GM12878 (cell line): Measurements from ENCODE around the gene MSLN. TPM values are rescaled to one million over a fixed set of nuclear protein-coding genes. Genes with fewer than 3 reads are reported as not detected.

Experiments
- ATAC-seq: fragments of 200-7000 bp; cut with Tn5 transposase; 3 replicates; pipeline ENCODE4 v1.9.1; 2020; ENCODE audit warnings: mild to moderate bottlenecking, moderate library complexity
- BruUV-seq: library from RNA; stranded (reverse); fragments of 400-500 nt; replicated peaks from 2 replicates; lab custom pipeline; 2021; lab: Mats Ljungman, UMichigan
- CTCF ChIA-PET: fragments of 300-600 bp; sonication (Branson Sonifier 250); formaldehyde crosslinking; extraction: SDS; loops from one replicate; lab custom pipeline; 2021; ENCODE audit warnings: inconsistent platforms; lab: Yijun Ruan, JAX
- POLR2A ChIA-PET: fragments of 350-600 bp; formaldehyde crosslinking; extraction: SDS; loops from one replicate; lab custom pipeline; 2021; ENCODE audit warnings: inconsistent platforms; lab: Charles Lee
- RAD21 ChIA-PET: fragments of 300-600 bp; sonication (Branson Sonifier 250); formaldehyde crosslinking; loops from one replicate; lab custom pipeline; 2023; ENCODE audit warnings: antibody characterized with exemption; ENCODE audit not compliant: unreplicated experiment; lab: Charles Lee
- SMC1A ChIA-PET: fragments of 300-600 bp; sonication (Branson Sonifier 250); formaldehyde crosslinking; loops from one replicate; lab custom pipeline; 2023; ENCODE audit not compliant: unreplicated experiment, uncharacterized antibody; lab: Charles Lee
- DNase-seq: peaks from one replicate; pipeline ENCODE4 v3.0.0-alpha.2; 2011; ENCODE audit warnings: low read depth, low spot score
- FAIRE-seq: peaks from 3 replicates; lab custom pipeline; 2011; peaks lifted over from hg19 to GRCh38; lab: Jason Lieb, UNC
- H2AFZ ChIP-seq: 2 replicates; pipeline ENCODE4 v1.6.0; 2011; ENCODE audit warnings: low read depth, low read length, control low read depth; ENCODE audit not compliant: control insufficient read depth
- H3K27ac ChIP-seq: 2 replicates; pipeline ENCODE4 v1.5.1; 2011; ENCODE audit warnings: control low read depth; ENCODE audit not compliant: control insufficient read depth, insufficient read depth
- H3K27me3 ChIP-seq, 2 experiments: replicated peaks in 1 of 2; 2 replicates each; pipeline versions ENCODE4 v1.6.0 to v1.6.1; 2011; ENCODE audit warnings: low read length in 1 of 2; ENCODE audit not compliant: control insufficient read depth in 2 of 2, insufficient read depth in 2 of 2
- H3K36me3 ChIP-seq, 2 experiments: 2 replicates each; pipeline ENCODE4 v1.5.1; 2011; ENCODE audit warnings: low read length in 1 of 2; ENCODE audit not compliant: control insufficient read depth in 2 of 2, insufficient read depth in 2 of 2
- H3K4me1 ChIP-seq: 2 replicates; pipeline ENCODE4 v1.6.1; 2011; ENCODE audit warnings: mild to moderate bottlenecking, low read length, moderate library complexity, mixed read lengths; ENCODE audit not compliant: control insufficient read depth, insufficient read depth
- H3K4me2 ChIP-seq: 2 replicates; pipeline ENCODE4 v1.6.0; 2011; ENCODE audit warnings: control low read depth; ENCODE audit not compliant: control insufficient read depth, insufficient read depth
- H3K4me3 ChIP-seq: fragments of 200-600 bp; sonication (generic); 2 replicates; pipeline ENCODE4 v1.5.1; 2016
- H3K79me2 ChIP-seq: 2 replicates; pipeline ENCODE4 v1.6.0; 2011; ENCODE audit warnings: low read length; ENCODE audit not compliant: control insufficient read depth, insufficient read depth
- H3K9ac ChIP-seq: 2 replicates; pipeline ENCODE4 v1.8.0; 2011; ENCODE audit warnings: low read length, control low read depth, mixed read lengths; ENCODE audit not compliant: control insufficient read depth, insufficient read depth
- H3K9me3 ChIP-seq: replicated peaks from 3 replicates; pipeline ENCODE4 v1.5.1; 2011; ENCODE audit warnings: mild to moderate bottlenecking, low read length; ENCODE audit not compliant: control insufficient read depth, insufficient read depth
- H4K20me1 ChIP-seq: 2 replicates; pipeline ENCODE4 v1.6.0; 2011; ENCODE audit not compliant: control insufficient read depth, insufficient read depth
- BCL11A ChIP-seq: IDR thresholded peaks from 2 replicates; pipeline ENCODE4 v1.6.1; 2011; ENCODE audit warnings: low read depth, low read length
- CHD2 ChIP-seq: IDR thresholded peaks from 2 replicates; pipeline ENCODE4 v1.6.1; 2011; ENCODE audit warnings: low read depth, low read length, improper control_type of control experiment, borderline replicate concordance
- GABPA ChIP-seq: IDR thresholded peaks from 2 replicates; pipeline ENCODE4 v1.6.1; 2014; ENCODE audit warnings: antibody characterized with exemption, low read depth, mild to moderate bottlenecking, inconsistent platforms
- IKZF2 ChIP-seq, 2 experiments: fragments of 450-650 bp; IDR thresholded peaks; 2 replicates each; pipeline ENCODE4 v1.6.1; 2017; ENCODE audit warnings: mild to moderate bottlenecking in 2 of 2, moderate library complexity in 2 of 2
- MYB ChIP-seq: fragments of 150-350 bp; IDR thresholded peaks from 2 replicates; pipeline ENCODE4 v1.6.1; 2014; ENCODE audit warnings: mild to moderate bottlenecking, low read depth, low read length, borderline replicate concordance
- NFYA ChIP-seq: IDR thresholded peaks from 2 replicates; pipeline ENCODE4 v1.6.1; 2011; ENCODE audit warnings: low read depth, mild to moderate bottlenecking, low read length, improper control_type of control experiment, borderline replicate concordance
- RAD21 ChIP-seq: IDR thresholded peaks from 2 replicates; pipeline ENCODE4 v1.6.1; 2011; ENCODE audit warnings: mild to moderate bottlenecking, low read depth, low read length, moderate library complexity; ENCODE audit not compliant: insufficient read depth
- SRF ChIP-seq, 2 experiments: IDR thresholded peaks; 2 replicates each; pipeline ENCODE4 v1.6.1; 2011; ENCODE audit warnings: low read depth in 2 of 2, low read length in 2 of 2, mild to moderate bottlenecking in 1 of 2, moderate library complexity in 1 of 2
- TARDBP ChIP-seq: IDR thresholded peaks from 2 replicates; pipeline ENCODE4 v1.6.1; 2016; ENCODE audit warnings: borderline replicate concordance
- YBX1 ChIP-seq: fragments of 450-650 bp; IDR thresholded peaks from 2 replicates; pipeline ENCODE4 v1.6.1; 2016; ENCODE audit warnings: antibody characterized with exemption
- ZNF207 ChIP-seq: fragments of 450-650 bp; IDR thresholded peaks from 2 replicates; pipeline ENCODE4 v1.6.1; 2014; ENCODE audit warnings: antibody characterized with exemption, mild to moderate bottlenecking, borderline replicate concordance
- WGBS: methylation state at CpG from one replicate; pipeline ENCODE4 v1.1.6; 2016; ENCODE audit warnings: low lambda C conversion rate; ENCODE audit not compliant: insufficient replicate concordance, insufficient coverage; ENCODE audit errors: missing lambda C conversion rate; 5-methylcytosine and 5-hydroxymethylcytosine counted together
- in situ Hi-C: fragments of 300-500 bp; cut with MboI; formaldehyde crosslinking; loops from 9 replicates; pipeline ENCODE4 v1.14.3; 2018; ENCODE audit warnings: mixed read lengths
- intact Hi-C: fragments of 100-400 bp; cut with micrococcal nuclease; formaldehyde crosslinking; loops from one replicate; pipeline ENCODE4 v1.14.2; 2022; ENCODE audit not compliant: unreplicated experiment
- polyA plus RNA-seq, 11 experiments: library from polyadenylated mRNA; depleted of rRNA in 4 of 11; unstranded in 6 of 11; stranded (reverse) in 5 of 11; fragments of >200 nt; fragmentation: Nextera tagmentation in 4 of 11; fragmentation: Illumina TruSeq in 1 of 11; extraction: Ambion mirVana in 4 of 11; extraction: Trizol in 1 of 11; gene quantifications; 1 replicate in 1 of 11; 2 replicates in 10 of 11; pipeline versions ENCODE4 v1.2.1 to v1.2.3, GENCODE V29; 2011 to 2016; ENCODE audit warnings: inconsistent platforms in 2 of 11, missing spikeins in 2 of 11, low read depth in 1 of 11
- total RNA-seq, 4 experiments: library from RNA; depleted of rRNA in 3 of 4; stranded (reverse); fragments of >200 nt in 3 of 4; fragmentation: Illumina TruSeq in 1 of 4; extraction: Trizol in 1 of 4; gene quantifications; 2 replicates each; pipeline versions ENCODE4 v1.2.1 to v1.2.3, GENCODE V29; 2013 to 2021
- TF ChIP-seq, protein P1 (sequence below): IDR thresholded peaks from 2 replicates; pipeline ENCODE4 v1.6.1; 2011; ENCODE audit warnings: low read depth, low read length, improper control_type of control experiment, borderline replicate concordance
- TF ChIP-seq, protein P2 (sequence below): fragments of 450-650 bp; IDR thresholded peaks from 2 replicates; pipeline ENCODE4 v1.6.1; 2017; ENCODE audit warnings: mild to moderate bottlenecking, low read depth, inconsistent platforms; ENCODE audit not compliant: poor library complexity, severe bottlenecking

The MSLN gene
- total and polyA plus RNA-seq, 10 of the 15 experiments (the other 5 are each of a cell fraction or from before 2014, with no cell fraction given), result 0.08 TPM; not detected in 9

DNA sequence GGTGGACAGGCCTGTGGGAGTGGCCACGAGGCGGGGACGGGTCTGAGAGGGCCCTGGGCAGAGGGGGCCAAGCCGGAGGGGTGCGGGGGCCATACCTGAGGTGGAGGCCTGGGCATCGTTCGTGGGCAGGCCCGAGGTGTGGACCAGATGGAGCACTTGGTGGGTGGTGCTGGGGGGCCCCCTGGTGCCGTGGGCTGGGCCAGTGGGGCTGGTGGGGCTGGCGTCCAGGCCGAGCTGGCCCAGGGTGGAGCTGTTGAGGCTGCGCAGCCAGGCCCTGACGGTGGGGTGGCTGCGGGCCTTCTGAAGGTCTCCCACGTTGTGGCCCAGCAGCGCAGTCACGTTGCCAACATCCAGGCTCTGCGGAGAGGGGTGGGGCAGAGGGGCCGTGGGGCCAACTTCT, 9.4 kb downstream of the MSLN start:
- H4K20me1 ChIP-seq, result no peaks in the 10 kb centered on the region
- no TSS peak for BruUV-seq
- TF ChIP-seq TARDBP (no peak), YBX1 (no peak), SRF (IDR thresholded peaks at IDR 0.05; ENCODE audit: low read depth in 2 of 2, low read length in 2 of 2) (no peak), NFYA (no peak), MYB (no peak), CHD2 (no peak), BCL11A (no peak), RAD21 (no peak), GABPA (no peak), IKZF2 (IDR thresholded peaks at IDR 0.05) (no peak), ZNF207 (no peak)
- TF ChIP-seq, protein P1, sequence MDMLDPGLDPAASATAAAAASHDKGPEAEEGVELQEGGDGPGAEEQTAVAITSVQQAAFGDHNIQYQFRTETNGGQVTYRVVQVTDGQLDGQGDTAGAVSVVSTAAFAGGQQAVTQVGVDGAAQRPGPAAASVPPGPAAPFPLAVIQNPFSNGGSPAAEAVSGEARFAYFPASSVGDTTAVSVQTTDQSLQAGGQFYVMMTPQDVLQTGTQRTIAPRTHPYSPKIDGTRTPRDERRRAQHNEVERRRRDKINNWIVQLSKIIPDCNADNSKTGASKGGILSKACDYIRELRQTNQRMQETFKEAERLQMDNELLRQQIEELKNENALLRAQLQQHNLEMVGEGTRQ, result no peak
- TF ChIP-seq, protein P2, sequence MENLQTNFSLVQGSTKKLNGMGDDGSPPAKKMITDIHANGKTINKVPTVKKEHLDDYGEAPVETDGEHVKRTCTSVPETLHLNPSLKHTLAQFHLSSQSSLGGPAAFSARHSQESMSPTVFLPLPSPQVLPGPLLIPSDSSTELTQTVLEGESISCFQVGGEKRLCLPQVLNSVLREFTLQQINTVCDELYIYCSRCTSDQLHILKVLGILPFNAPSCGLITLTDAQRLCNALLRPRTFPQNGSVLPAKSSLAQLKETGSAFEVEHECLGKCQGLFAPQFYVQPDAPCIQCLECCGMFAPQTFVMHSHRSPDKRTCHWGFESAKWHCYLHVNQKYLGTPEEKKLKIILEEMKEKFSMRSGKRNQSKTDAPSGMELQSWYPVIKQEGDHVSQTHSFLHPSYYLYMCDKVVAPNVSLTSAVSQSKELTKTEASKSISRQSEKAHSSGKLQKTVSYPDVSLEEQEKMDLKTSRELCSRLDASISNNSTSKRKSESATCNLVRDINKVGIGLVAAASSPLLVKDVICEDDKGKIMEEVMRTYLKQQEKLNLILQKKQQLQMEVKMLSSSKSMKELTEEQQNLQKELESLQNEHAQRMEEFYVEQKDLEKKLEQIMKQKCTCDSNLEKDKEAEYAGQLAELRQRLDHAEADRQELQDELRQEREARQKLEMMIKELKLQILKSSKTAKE, result no peak
- FAIRE-seq (no peak), ATAC-seq (no peak), DNase-seq (no peak)
- no peaks in the 10 kb centered on the region for H3K9me3 ChIP-seq
- ChIA-PET CTCF (no interaction called here), SMC1A (no interaction called here), POLR2A (no interaction called here), RAD21 (no interaction called here)
- H2AFZ ChIP-seq, result no peak overlapping the region
- no peak overlapping the region for H3K4me3 ChIP-seq
- H3K27ac ChIP-seq, result no peak overlapping the region
- H3K4me1 ChIP-seq, result no peaks in the 10 kb centered on the region
- no peaks in the 10 kb centered on the region for H3K36me3 ChIP-seq
- H3K27me3 ChIP-seq, result no peaks in the 10 kb centered on the region
- H3K9ac ChIP-seq, result no peak overlapping the region
- no peak overlapping the region for H3K4me2 ChIP-seq
- WGBS, result 53% methylated on average over 16 of the region's 19 CpGs
- in situ Hi-C loops (no loop called here), intact Hi-C loops (no loop called here)
- no peaks in the 10 kb centered on the region for H3K79me2 ChIP-seq
